ENCODE measurements around the gene ATXN2. TPM values are rescaled to one million over a fixed set of nuclear protein-coding genes. Genes with fewer than 3 reads are reported as not detected.
A peak's percentile ranks its signal among the peaks of the same experiment; 100 is the strongest.

ATXN2 gene
- total and polyA plus RNA-seq, 9 of the 15 experiments (the other 6 are each of a cell fraction or from before 2014, with no cell fraction given) = 16.8 to 67.8 (median 29.3) TPM

DNA sequence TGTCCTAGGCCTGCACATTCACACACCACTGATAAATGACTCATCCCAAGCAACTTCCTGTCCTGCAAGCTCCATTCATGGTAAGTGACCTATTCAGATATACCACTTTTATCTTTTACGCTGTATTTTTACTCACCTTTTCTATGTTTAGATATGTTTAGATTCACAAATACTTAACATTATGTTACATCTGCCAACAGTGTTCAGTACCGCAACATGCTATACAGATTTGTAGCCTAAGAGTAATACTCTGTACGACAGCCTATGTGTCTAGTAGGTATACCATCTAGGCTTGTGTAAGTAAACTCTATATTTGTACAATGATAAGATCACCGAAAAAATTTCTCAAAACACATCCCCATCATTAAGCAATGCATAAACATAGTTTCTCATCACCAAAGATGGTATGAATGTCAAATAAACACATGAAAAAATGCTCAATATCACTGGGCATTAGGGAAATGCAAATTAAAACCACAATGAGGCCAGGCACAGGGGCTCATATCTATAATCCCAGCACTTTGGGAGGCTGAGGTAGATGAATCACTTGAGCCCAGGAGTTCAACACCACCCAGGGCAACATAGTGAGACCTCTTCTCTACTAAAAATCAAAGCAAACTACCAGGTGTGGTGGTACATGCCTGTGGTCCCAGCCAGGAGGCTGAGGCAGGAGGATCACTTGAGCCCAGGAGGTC lies 20.7 kb downstream of the ATXN2 start:
- FAIRE-seq = peak; percentile 82
- ATAC-seq = peak; percentile 86
- WGBS (ENCODE audit: insufficient coverage, low coverage, missing lambda C conversion rate) = 11% methylated on average over 4 of the region's 4 CpGs
- Histone ChIP-seq H3K27me3 (ENCODE audit: control insufficient read depth in 2 of 2, insufficient read depth in 2 of 2, low read length in 2 of 2) (no peaks in the 10 kb centered on the region), H3K9ac (ENCODE audit: insufficient read depth in 1 of 2, low read depth in 2 of 2, low read length in 2 of 2) (peak overlapping the region in 1 of 2 experiments; percentile 1; a peak in 1 of 4 replicates), H3K36me3 (ENCODE audit: control insufficient read depth, insufficient read depth, low read length) (peaks cover 33% of the 10 kb centered on the region), H3K4me3 (no peak overlapping the region), H3K9me3 (replicated peaks; ENCODE audit: control insufficient read depth, insufficient read depth, low read depth, low read length) (no peaks in the 10 kb centered on the region; the same call in 1 of the 2 replicates), H2AFZ (ENCODE audit: low read depth, low read length) (no peak overlapping the region), H3K79me2 (ENCODE audit: control insufficient read depth, insufficient read depth, low read length) (peaks cover 89% of the 10 kb centered on the region), H3K4me1 (replicated peaks in 1 of 2; ENCODE audit: control insufficient read depth in 2 of 2, insufficient read depth in 2 of 2, low read length in 2 of 2) (peaks cover 22 to 24% of the 10 kb centered on the region in 2 experiments; a peak in 4 of 5 replicates), H3K9me1 (ENCODE audit: control insufficient read depth, insufficient read depth, low read length) (peaks cover 5% of the 10 kb centered on the region), H3K4me2 (ENCODE audit: insufficient read depth, low read length) (peak overlapping the region; percentile 38; the same call in 1 of the 2 replicates), H3K27ac (ENCODE audit: extremely low read depth, low read depth, low read length) (peak overlapping the region; percentile 69), H4K20me1 (replicated peaks; ENCODE audit: control insufficient read depth, insufficient read depth, low read length) (peaks cover 11% of the 10 kb centered on the region; the same call in 1 of the 2 replicates)
- peak in 3 of 4 experiments; percentile 26 to 74 (median 59) for DNase-seq (ENCODE audit: extremely low read depth in 1 of 4, low spot score in 3 of 4)
- CTCF ChIA-PET (ENCODE audit: low intra/inter-chr PET ratio) = no interaction called here
- POLR2A ChIA-PET = interaction anchor here (0.5 to 1.2 kb wide), 7 partner anchors 8 to 1585 kb away, joined by 3 to 6 read pairs (median 3); no protein-coding TSS in a partner anchor
- in situ Hi-C loops (cut with MboI) = no loop called here
- BruUV-seq (replicated peaks) = no TSS peak
- intact Hi-C loops (cut with micrococcal nuclease) = no loop called here
- TF ChIP-seq SRSF7 (optimal IDR thresholded peaks at IDR 0.05; ENCODE audit: low read depth, low read length) (no peak), HMG20B (CRISPR knock-in tag; IDR thresholded peaks at IDR 0.05) (no peak), RBM17 (IDR thresholded peaks at IDR 0.05; ENCODE audit: borderline replicate concordance, low read depth, low read length) (no peak), ZNF79 (CRISPR knock-in tag; IDR thresholded peaks at IDR 0.05; ENCODE audit: low read depth) (no peak), ZNF140 (CRISPR knock-in tag; IDR thresholded peaks at IDR 0.05) (no peak), TEAD2 (tag; IDR thresholded peaks at IDR 0.05) (no peak), HLTF (IDR thresholded peaks at IDR 0.05) (no peak), MTA2 (IDR thresholded peaks at IDR 0.05; ENCODE audit: low read depth) (no peak), KLF6 (CRISPR knock-in tag; IDR thresholded peaks at IDR 0.05; ENCODE audit: borderline replicate concordance) (no peak), TEAD1 (CRISPR knock-in tag; IDR thresholded peaks at IDR 0.05) (no peak), PHB2 (IDR thresholded peaks at IDR 0.05; ENCODE audit: low read depth) (no peak), ZNF41 (CRISPR knock-in tag; conservative IDR thresholded peaks at IDR 0.05) (no peak), ZNF282 (CRISPR knock-in tag; IDR thresholded peaks at IDR 0.05) (no peak), HNRNPK (IDR thresholded peaks at IDR 0.05; ENCODE audit: low read depth, low read length, poor library complexity, severe bottlenecking) (no peak), POLR2G (IDR thresholded peaks at IDR 0.05; ENCODE audit: low read depth, low read length) (no peak), EP300 (IDR thresholded peaks at IDR 0.05; ENCODE audit: low read length) (peak; percentile 85), NFIC (IDR thresholded peaks at IDR 0.05) (no peak), NR3C1 (CRISPR knock-in tag; IDR thresholded peaks at IDR 0.05) (no peak), DACH1 (IDR thresholded peaks at IDR 0.05; ENCODE audit: partially characterized antibody) (no peak), CEBPG (CRISPR knock-in tag; IDR thresholded peaks at IDR 0.05) (no peak), CEBPG (tag; conservative IDR thresholded peaks at IDR 0.05 in 1 of 2, IDR thresholded peaks at IDR 0.05 in 1 of 2) (peak in 1 of 2 experiments; percentile 68; a peak in 2 of 4 replicates), SIRT6 (IDR thresholded peaks at IDR 0.05; ENCODE audit: low read depth, low read length) (no peak), DDX20 (tag; IDR thresholded peaks at IDR 0.05; ENCODE audit: low read depth) (no peak), SRF (CRISPR knock-in tag; IDR thresholded peaks at IDR 0.05) (no peak), RAD21 (CRISPR knock-in tag; conservative IDR thresholded peaks at IDR 0.05 in 1 of 2, IDR thresholded peaks at IDR 0.05 in 1 of 2) (no peak)

Measured in K562 (cell line).